Stimulated activated CD8-positive, alpha-beta memory T cell treated with anti-CD3 and anti-CD28 coated beads, Interleukin-7, amount 100 ng/mL, for 1 hour (primary cell): ENCODE results near the gene FAM98A.

Experiments used
- DNase-seq, 2 donors: peaks; one replicate each; pipeline ENCODE4 v3.0.0-alpha.2; 2020; ENCODE audit warnings: low read depth in 2 of 2

FAM98A gene

DNA sequence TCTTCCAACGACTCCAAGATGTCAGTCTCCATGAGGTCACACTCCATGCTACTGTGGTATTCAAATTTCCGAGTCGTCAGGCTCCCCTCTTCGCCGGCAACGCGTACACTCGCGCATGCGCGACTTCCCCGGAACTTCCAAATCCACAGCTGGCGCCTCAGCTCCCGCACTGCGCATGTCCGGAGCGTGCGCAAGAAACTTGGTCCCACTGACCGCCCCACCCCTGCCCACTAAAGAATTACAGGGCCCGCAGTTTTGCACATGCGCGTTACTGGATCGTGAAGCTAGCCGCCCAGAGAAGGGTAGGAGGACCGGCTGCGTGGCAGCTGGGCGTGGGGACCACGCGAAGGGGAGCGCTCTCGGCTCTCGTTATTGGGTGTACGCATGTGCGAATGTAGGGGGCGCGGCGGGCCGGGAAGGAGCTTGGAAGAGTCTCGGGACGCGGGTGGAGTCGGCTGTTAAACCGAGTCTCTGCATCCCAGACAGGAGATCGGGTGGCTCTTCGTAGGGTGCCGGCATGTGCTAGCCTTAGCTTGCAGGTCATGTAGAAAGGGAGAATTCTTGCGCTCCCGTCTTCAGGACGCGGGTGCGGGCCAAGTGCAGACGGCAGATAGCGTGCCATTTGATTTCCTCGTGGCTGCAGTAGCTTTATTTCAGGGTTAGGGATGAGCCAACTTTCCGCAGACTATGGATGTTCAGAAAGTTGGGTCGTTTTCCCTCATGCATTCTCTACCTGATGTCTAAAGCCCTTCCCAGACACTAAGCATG lies at the start of gene FAM98A:
Gene FAM98A (minus strand): TSS at position 125 of the 768 bp plus-strand sequence. CDS start 78 bp downstream, at position 47.
- DNase-seq = peak; percentile 97 to 98

DNA sequence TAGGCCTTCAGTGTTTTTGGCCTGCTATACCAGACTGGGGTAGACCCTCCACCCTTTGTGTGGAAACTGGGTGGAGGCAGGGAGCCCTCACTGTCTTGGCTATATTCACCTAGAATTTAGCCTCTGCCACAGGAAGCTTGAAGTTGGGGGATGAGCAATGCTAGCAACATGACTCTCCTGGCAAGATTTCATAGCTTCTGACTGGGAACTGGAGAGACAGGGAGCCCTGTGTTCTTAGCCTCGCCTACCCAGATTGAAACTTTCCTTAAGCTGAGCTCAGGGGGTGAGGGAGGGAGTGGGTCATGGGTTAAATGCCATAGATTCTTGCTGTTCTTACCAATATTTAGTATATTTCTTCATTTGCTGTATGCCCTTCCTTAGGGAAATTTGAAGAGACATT lies 46.8 kb upstream of the FAM98A start:
- DNase-seq = no peak

DNA sequence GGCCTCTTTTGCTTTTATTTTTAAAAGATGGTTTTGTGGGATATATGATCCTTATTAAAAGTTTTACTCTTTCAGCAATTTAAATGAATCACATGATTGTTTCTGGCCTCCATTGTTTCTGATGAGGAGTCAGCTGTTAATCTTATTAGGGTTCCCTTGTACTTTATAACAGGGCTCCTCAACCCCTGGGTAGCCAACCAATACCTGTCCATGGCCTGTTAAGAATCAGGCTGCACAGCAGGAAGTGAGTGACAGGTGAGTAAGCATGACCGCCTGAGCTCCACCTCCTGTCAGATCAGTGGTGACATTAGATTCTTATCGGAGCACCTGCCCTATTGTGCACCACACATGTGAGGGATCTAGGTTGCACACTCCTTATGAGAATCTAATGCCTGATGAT lies 45.1 kb upstream of the FAM98A start:
- no peak for DNase-seq

GRCh38 chr2:33636001-33636400 lies 36.9 kb upstream of the FAM98A start:
- no peak for DNase-seq

DNA sequence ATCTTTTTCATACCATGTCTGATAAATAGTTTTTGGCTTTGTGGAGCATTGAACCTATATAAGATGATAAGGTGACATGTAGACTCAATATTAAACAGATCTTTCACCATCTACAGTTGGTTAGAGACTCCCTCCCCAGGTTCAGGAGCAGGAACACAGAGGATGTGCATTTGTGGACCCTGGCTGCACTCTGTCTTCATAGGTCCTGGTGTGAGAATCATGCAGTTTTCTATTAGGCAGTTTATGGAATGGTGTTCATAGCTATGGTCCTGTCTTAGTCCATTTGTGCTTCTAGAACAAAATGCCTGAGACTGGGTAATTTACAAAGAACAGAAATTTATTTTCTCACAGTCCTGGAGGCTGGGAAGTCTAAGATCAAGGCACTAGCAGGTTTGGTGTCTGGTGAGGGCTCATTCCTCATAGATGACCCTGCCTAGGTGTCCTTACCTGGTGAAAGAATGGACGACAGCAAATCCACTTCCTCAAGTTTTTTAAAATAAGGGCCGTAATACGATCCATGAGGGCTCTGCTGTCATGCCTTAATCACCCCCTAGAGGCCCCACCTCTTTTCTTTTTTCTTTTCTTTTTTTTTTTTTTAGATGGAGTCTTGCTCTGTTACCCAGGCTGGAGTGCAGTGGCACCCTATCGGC lies 35.3 kb upstream of the FAM98A start:
- no peak for DNase-seq

- no peak for DNase-seq
Observed at GRCh38 chr2:33633315-33633714, 34.2 kb upstream of the FAM98A start.

- no peak for DNase-seq
Observed at GRCh38 chr2:33632831-33633230, 33.7 kb upstream of the FAM98A start.

- DNase-seq = no peak
Observed at GRCh38 chr2:33628031-33628827, 29.1 kb upstream of the FAM98A start.

- DNase-seq = no peak
Observed at GRCh38 chr2:33619028-33619427, 19.9 kb upstream of the FAM98A start.

GRCh38 chr2:33617989-33618388 lies 18.9 kb upstream of the FAM98A start:
- DNase-seq = no peak

DNA sequence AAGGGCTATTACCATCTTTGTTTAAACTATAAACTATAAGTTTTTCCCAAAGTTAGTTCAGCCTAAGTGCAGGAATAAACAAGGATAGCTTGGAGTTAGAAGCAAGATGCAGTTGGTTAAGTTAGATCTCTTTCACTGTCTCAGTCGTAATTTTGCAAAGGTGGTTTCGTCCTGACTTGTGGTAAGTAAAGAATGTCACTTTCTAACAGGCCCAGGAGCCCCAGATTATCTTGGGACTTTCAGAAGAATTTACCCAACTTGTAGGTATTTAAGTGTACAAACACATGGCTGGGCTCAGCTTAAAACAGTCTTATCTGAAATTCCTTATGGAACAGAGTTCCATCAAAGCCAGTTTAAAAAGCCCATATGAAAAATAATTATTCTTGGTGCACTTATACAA lies 18.3 kb upstream of the FAM98A start:
- no peak for DNase-seq

DNA sequence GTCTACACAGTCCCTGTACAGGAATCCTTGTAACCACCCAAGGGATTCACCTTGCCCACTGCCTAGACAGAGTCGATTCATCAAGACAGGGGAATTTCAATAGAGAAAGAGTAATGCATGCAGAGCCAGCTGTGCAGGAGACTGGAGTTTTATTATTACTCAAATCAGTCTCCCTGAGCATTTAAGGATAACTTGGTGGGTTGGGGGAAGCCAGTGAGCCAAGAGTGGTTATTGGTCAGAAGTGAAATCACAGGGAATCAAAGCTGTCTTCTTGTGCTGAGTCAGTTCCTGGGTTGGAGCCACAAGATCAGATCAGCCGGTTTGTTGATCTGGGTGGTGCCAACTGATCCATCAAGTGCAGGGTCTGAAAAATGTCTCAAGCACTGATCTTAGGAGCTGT lies 17.8 kb upstream of the FAM98A start:
- no peak for DNase-seq

DNA sequence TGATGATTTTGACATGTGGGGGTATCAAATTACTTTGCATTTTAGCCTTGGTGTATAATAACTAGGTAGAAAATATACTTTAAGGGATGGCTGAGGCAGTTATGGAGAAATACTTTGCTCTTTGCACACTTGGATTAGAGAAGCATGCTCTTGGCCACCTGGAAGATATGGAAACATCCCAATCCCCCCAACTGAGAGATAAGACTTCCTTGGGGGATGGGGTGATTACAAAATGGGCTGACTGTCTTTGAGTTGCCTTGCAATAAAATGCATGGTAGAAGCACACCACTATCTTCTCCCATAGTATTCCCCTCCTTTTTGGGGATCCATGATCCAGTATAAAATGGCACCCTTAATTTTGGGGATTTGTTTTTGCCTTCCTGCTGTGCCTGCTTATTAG lies 15.1 kb upstream of the FAM98A start:
- no peak for DNase-seq

DNA sequence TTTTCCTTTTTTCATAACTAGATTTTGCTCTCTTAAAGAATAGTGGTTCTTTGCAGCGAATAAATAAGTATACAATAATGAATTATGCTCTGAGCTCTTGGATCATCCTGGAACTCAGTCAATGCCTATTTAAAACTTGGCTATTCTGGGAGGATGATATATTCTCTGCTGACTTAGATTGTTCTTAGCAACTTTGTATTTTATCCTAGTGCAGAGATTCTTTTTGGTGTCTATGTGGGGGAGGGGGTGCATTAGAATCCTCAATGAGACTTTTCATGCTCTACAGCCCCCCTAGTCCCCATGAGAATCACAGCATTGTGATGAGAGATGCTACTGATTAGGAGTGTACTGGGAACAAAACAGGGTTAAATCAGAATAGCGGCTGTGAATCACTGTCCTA lies 8.8 kb upstream of the FAM98A start:
- DNase-seq = no peak

DNA sequence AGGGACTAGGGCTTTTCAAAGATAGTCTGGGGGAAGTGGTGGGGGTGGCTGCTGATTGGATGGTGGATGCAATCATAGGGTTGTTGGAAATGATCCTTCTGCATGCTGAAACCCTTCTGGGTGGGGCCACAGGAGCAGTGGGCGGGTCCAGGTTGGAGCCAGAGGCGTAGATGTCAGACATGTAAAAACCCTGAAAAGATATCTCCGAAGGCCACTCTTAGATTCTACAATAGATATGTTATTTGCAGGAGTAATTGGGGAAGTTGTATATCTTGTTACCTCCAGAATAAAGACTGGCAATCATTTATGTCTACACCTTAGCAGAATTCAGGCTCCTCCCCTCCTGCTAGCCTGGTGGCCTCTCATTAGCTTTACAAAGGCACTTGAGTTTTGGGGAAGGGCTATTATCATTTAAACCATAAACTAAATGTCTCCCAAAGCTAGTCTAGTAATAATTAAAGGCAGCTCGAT lies 8.2 kb upstream of the FAM98A start:
- no peak for DNase-seq

DNA sequence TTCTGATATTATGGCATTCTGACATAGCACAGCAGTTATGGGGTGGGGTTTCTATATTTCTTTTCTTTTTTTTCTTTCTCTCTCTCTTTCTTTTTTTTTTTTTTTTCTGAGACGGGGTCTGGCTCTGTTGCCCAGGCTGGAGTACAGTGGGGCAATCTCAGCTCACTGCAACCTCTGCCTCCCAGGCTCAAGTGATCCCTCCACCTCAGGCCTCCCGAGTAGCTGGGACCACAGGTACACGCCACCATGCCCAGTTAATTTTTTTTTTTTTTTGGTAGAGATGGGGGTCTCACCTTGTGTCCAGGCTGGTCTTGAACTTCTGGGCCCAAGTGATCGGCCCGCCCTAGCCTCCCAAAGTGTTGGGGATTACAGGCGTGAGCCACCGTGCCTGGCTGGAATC lies 7.5 kb upstream of the FAM98A start:
- DNase-seq = no peak

DNA sequence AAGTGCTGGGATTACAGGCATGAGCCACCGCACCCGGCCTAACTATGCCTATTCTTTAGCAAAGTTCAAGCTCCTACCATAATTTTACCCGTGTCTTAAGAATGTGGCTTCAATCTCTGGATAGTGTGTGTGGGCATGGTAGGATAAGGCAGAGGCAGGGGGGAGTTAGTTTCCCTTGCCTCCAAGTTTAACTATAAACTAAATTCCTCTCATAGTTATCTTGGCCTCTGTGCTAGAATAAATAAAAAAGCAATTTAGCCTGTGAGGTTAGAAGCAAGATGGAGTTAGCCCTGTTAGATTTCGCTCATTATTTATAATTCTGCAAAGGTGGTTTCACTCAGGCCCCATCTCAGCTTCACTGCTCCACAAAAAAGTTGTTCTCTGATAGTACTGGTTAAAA lies 7.0 kb upstream of the FAM98A start:
- no peak for DNase-seq

- DNase-seq = no peak
Observed at GRCh38 chr2:33605056-33605455, 6.0 kb upstream of the FAM98A start.

DNA sequence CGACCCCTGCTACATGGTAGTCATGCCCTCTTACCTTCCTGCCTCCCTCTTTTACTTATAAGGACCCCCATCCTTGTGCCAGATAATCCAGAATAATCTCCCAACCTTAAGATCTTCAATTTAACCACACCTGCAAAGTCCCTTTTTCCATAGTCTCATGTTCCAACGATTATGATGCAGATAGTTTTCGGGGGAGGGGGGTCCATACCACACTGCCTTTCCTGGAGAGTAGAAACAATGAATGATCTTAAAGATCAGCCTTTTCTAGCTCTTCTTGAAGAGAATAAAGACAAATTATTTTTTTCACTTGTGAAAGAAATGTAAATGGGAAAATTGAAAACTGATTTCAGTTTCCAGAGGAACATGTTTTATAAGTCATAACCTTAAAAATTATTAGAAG lies 4.3 kb upstream of the FAM98A start:
- no peak for DNase-seq

GRCh38 chr2:33602201-33602830 lies 3.2 kb upstream of the FAM98A start:
- DNase-seq = no peak

DNA sequence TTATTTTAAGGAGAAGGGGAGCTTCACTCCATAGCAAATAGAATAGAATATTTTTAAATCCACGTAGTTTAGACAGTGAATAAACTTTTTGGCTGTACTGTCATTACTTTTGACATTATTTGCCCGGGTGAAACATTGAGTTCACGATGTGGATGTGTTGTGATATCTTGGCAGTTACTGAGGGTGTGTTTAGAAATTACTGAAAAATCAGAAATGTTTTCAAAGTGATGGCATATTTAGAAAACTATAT lies 769 bp upstream of the FAM98A start:
- no peak for DNase-seq

DNA sequence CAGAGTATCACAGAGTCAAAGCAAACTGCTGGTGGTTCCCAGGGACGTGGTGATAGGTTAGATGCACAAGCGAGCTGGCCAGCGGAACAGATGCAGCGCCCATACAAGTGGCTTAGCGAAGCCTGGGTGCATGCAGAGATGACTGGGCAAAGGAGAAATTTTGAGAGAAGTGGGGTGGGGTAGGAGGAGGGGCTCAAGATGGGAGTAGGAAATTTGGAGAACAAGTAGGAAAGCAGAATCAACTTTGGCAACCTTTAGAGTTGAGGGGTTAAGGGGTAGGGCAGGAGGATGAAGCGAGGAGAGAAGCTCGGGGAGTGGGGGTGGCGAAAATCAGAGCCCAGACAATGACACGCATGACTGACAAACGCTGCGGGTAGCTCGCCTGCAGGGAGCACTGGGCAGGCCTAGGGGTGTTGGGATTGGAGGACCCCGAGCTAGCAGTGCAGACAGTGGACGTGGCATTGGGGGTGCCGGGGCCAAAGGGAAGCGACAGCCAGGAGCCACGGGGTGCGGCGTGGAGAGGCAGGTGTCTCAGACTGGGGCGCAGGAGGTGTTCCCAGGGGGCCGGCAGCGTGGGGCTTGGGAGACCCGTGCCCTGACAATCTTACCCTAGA lies 431 bp downstream of the FAM98A start:
- DNase-seq = peak in 1 of 2 donors; percentile 19
